Stimulated activated CD4-positive, alpha-beta T cell treated with anti-CD3 and anti-CD28 coated beads, Interleukin-2, amount 100 ng/mL, for 4 hours (primary cell): ENCODE results near the gene PLXNA4.

Experiments used
- DNase-seq: peaks from one replicate; pipeline ENCODE4 v3.0.0-alpha.2; 2020; ENCODE audit warnings: low read depth

PLXNA4 gene

GRCh38 chr7:132472463-132473120 lies 103.7 kb downstream of the PLXNA4 start:
- no peak for DNase-seq

GRCh38 chr7:132471515-132471914 lies 104.8 kb downstream of the PLXNA4 start:
- no peak for DNase-seq

DNA sequence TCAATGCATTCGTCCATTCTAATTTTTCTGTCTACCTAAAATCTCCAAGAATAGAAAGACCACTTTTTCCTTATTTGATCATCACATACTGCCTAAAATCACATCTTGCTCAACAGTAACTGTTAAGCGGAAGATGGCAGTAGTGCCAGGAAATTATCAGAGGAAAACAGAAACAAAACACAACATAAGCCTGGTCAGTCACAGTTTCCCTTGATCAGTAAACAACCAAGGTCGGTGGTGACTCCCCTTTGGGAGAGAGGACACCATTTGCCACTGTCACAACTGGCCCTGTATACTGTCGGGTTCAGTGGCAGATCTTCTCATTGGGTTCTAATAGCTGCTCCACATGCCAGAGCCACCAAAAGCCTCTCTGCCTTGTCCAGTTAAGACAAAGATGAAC lies 106.6 kb downstream of the PLXNA4 start:
- no peak for DNase-seq

GRCh38 chr7:132469264-132469663 lies 107.0 kb downstream of the PLXNA4 start:
- no peak for DNase-seq

DNA sequence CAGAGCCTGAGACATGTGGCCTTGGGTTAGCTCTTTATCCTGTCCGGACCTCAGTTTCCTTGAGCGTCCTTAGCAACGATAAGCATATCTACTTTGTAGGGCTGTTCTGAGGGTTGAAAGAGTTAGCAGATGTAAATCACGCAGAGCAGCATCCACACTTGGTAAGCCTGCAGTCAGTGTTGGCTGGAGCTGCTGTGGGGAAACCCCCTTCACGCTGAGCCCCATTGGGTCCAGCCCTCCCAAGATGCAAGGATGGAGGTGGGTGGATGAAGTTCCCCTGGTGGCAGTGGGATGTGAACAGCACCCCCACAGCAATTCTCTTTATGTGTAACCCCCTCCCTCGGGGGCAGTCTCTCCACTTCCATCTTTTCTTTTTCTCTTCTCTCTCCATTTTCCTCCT lies 109.9 kb downstream of the PLXNA4 start:
- no peak for DNase-seq

GRCh38 chr7:132465516-132465915 lies 110.8 kb downstream of the PLXNA4 start:
- no peak for DNase-seq

- no peak for DNase-seq
Observed at GRCh38 chr7:132464740-132465139, 111.5 kb downstream of the PLXNA4 start.

GRCh38 chr7:132463922-132464321 lies 112.3 kb downstream of the PLXNA4 start:
- DNase-seq: no peak

- no peak for DNase-seq
Observed at GRCh38 chr7:132462478-132462877, 113.8 kb downstream of the PLXNA4 start.

DNA sequence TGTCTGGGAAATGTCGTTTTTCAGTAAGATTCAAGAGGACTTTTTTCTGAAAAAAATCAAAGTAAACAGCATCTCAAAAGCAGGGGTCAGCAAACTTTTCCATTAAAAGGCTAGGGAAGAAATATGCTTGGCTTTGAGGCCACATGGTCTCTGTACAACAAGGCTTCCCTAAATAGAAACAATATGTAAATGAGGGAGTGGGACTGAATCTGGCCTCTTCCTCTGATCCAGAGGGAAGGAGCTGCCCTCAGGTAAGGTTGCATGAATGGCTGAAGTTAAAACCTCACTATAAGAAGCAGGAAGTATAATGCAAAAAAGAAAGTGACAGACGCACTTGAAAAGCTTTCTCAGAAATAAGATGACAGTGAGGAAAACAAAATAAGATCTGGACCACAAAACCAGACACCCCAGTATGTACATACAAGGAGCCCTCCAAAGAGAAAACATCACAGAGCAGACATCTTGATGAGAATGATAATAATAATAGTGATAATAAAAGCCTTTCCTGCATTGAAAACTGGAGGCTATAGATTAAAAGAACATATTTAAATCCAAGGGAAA lies 115.2 kb downstream of the PLXNA4 start:
- no peak for DNase-seq

DNA sequence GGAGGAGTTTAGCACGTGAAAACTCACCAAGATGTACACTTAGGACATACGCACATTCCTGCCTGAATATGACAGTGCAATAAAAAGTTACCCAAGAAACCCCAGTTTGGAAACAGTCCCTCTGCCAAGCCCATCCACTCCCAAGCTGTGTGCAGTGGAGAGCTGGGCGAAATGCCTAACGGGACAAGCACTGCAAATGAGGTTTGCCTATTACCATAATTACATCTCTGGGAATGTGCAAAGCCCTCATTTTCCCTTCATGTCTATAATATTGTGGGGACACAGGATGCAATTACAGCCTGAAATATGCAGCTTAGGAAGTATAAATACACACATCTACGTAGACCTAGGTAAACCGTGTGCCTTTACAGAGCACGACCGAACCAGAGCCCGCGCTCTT lies 117.5 kb downstream of the PLXNA4 start:
- no peak for DNase-seq

DNA sequence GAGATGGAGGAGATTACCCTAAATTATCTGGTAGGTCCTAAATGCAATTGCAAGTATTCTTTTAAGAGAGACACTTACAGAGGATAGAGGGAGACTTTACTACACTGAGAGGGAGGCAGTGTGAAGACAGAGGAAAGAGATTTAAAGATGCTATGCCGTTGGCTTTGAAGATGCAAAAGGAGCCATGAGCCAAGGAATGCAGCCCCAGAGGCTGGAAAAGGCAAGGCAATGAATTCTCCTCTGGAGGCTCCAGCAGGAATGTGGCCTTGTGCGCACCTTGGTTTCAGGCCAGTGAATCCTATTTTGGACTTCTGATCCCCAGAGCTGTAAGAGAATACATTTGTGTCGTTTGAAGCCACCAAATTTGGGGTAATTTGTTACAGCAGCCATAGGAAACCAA lies 118.6 kb downstream of the PLXNA4 start:
- DNase-seq: no peak

DNA sequence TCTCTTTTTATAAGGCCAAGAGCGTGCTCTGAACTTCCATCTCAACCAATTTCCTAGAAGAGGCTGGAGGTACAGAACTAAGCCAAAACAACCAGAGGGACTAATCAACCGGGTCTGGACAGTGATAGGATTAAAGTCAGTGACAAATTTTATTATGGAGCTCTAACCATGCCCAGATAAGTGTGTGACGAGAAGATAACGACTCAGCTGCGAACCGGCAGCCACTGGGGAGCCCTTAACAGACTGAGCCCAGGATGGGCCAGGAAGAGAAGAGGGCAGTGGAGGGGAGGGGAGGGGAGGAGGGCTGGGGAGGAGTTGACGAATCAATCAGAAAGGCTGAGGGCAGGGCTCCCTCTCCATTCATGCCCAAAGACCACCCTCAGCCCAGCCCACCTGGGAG lies 119.9 kb downstream of the PLXNA4 start:
- DNase-seq: no peak

DNA sequence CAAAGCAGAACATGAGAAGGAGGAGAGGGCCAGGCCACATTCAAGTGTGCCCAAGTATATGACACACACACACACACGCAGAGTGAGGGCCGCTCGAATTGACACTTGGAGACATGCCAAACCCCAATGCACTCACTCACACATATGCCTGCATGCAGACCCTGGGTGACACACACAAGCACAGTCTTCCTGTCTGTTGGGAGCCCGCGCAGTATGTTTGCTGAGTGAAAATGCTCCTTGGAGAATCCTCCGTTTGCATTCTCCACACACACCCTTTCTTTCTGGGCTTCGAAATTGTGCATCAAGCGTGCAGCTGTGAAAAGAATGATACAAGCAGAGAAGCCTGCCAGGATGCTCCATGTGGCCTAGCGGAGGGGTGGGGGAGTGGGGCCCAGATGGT lies 120.9 kb downstream of the PLXNA4 start:
- DNase-seq: no peak

GRCh38 chr7:132453826-132454225 lies 122.4 kb downstream of the PLXNA4 start:
- no peak for DNase-seq

DNA sequence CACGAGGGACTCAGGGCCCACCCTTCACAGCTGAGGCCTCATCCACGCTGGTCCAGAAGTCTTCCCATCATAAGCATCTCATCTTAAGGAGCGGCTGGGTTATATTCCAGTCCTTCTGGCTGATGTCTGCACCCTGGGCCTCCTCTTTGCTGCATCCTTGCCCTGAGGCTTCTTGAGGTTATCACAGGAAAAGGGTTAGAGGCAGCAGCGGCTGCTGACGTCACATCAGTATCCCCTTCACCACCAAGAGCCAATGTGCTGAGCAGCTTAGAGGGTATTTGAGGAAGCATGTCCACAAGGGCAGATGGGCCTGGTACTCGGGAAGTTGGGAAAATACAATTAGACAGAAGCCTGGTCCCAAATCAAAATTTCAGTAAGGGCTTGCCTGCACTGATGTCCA lies 125.1 kb downstream of the PLXNA4 start:
- no peak for DNase-seq

GRCh38 chr7:132450696-132451095 lies 125.6 kb downstream of the PLXNA4 start:
- no peak for DNase-seq

- DNase-seq: no peak
Observed at GRCh38 chr7:132450188-132450587, 126.1 kb downstream of the PLXNA4 start.

DNA sequence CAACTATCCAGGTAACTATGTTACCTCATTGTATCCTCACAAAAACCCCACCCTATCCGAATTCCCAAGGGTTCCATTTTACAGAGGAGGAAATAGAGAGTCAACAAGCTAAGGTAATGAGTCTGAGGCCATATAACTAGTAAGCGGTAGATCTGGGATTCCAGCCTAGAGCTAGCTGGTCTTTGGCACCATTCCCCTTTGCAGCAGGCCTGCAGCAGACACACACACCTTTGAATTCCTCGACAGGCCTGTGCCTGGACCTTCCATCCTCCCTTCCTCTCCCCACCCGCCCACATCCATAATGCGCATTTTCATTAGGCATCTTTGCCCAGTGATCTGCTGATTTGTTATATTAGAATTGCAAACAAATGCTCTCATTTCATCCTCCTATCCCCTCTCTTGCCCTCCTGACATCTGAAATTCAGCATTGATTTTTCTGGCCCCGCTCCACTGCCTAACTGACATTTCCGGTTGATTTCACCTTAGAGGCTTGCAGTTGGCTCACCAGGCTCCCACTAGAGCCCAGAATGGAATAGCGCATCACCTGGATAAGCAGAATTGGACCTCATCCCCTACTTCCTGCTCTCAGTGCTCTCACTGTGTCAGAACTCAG lies 129.5 kb downstream of the PLXNA4 start:
- DNase-seq: no peak

- no peak for DNase-seq
Observed at GRCh38 chr7:132446260-132446659, 130.0 kb downstream of the PLXNA4 start.

DNA sequence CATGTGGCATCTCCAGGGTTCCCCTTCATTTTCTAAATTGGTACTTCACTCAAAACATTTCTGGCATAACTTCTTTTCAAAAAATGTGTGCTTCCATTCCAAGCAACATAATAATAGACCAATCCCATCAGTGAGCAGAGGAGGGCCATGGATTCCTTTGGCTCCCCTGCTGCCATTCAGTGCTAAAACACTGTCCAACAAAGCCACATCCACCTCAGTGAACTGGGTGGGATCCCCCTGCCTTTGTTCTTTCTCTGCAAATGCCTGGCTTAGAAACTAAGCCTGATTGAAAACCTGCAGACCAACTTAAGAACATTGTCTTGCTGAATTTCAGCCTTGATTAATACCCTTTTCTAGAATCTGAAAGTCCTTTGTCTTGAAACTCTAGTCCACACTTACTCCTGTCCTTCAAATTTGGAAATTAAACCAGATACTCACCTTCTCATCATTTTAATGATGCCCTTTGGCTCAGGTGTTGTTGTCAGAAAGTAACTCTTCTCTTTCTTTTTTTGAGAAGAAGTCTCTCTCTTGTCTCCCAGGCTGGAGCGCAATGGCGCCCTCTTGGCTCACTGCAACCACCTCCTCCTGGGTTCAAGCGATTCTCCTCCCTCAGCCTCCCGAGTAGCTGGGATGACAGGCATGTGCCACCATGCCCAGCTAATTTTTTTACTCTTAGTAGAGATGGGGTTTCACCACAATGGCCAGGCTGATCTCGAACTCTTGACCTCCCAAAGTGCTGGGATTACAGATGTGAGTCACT lies 132.3 kb downstream of the PLXNA4 start:
- no peak for DNase-seq

- DNase-seq: no peak
Observed at GRCh38 chr7:132441935-132442334, 134.3 kb downstream of the PLXNA4 start.

DNA sequence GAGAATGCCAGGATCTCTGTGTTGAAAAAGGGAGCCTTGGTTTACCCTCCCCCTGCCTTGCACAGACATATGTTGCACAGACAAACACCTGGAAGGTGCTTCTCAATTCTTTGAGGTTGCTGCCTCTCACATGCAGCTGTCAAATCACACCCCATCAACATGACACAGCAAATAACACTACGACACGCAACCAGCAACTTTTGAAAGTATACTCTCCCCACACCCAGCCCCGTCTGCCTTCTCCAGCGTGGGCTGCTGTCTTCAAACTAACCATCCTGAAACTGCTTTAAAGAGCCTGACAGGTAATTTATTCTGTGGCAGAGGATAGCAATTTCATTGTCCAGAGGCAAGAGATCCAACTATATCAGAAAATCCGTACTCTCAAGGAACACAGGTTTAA lies 136.1 kb downstream of the PLXNA4 start:
- DNase-seq: no peak
